GM12891 (cell line): Measurements from ENCODE around the gene MDH1.

ENCODE experiments used
- POLR2A ChIP-seq: IDR thresholded peaks from 2 replicates; pipeline ENCODE4 v1.6.1; 2011; ENCODE audit warnings: low read depth, low read length, control low read depth
- POLR2AphosphoS5 ChIP-seq: IDR thresholded peaks from 2 replicates; pipeline ENCODE4 v1.6.1; 2011; ENCODE audit warnings: low read depth, low read length, control low read depth

- TF ChIP-seq POLR2A (no peak), POLR2AphosphoS5 (no peak)
Measured at GRCh38 chr2:63544017-63544627, 44.6 kb upstream of the MDH1 start.
